HepG2 (cell line): ENCODE results near the gene ESPN. TPM values are rescaled to one million over a fixed set of nuclear protein-coding genes. Genes with fewer than 3 reads are reported as not detected.
A peak's percentile ranks its signal among the peaks of the same experiment; 100 is the strongest.

Experiments
- CBX5 ChIP-seq: sonication (generic); formaldehyde crosslinking; IDR thresholded peaks from 2 replicates; pipeline ENCODE4 v1.4.0; 2020; ENCODE audit warnings: missing genetic modification reagents, borderline replicate concordance
- CSRNP1 ChIP-seq: sonication (generic); formaldehyde crosslinking; IDR thresholded peaks from 2 replicates; pipeline ENCODE4 v1.8.1; 2023; ENCODE audit warnings: mild to moderate bottlenecking, missing genetic modification reagents
- FOXM1 ChIP-seq: sonication (generic); formaldehyde crosslinking; IDR thresholded peaks from 2 replicates; pipeline ENCODE4 v1.5.0; 2020; ENCODE audit warnings: missing genetic modification reagents
- MAF1 ChIP-seq: sonication (generic); formaldehyde crosslinking; IDR thresholded peaks from 2 replicates; pipeline ENCODE4 v1.5.0; 2020; ENCODE audit warnings: missing genetic modification reagents, borderline replicate concordance
- MZF1 ChIP-seq: sonication (generic); formaldehyde crosslinking; IDR thresholded peaks from 2 replicates; pipeline ENCODE4 v1.8.1; 2023; ENCODE audit warnings: mild to moderate bottlenecking, missing genetic modification reagents, borderline replicate concordance
- NFIB ChIP-seq: sonication (generic); formaldehyde crosslinking; IDR thresholded peaks from 2 replicates; pipeline ENCODE4 v1.9.0; 2021; ENCODE audit warnings: missing genetic modification reagents, mild to moderate bottlenecking, borderline replicate concordance
- RAD51 ChIP-seq: fragments of 450-650 bp; IDR thresholded peaks from 2 replicates; pipeline ENCODE4 v1.6.1; 2016; ENCODE audit warnings: borderline replicate concordance
- REST ChIP-seq, 2 experiments: IDR thresholded peaks; 2 replicates each; pipeline ENCODE4 v1.6.1; 2011 to 2012; ENCODE audit warnings: low read length in 2 of 2, borderline replicate concordance in 1 of 2, low read depth in 1 of 2, mild to moderate bottlenecking in 1 of 2, moderate library complexity in 1 of 2
- RFXAP ChIP-seq: sonication (generic); formaldehyde crosslinking; IDR thresholded peaks from 2 replicates; pipeline ENCODE4 v1.4.0; 2020; ENCODE audit warnings: missing genetic modification reagents, borderline replicate concordance
- STAT6 ChIP-seq: sonication (generic); formaldehyde crosslinking; IDR thresholded peaks from 2 replicates; pipeline ENCODE4 v1.4.0; 2020; ENCODE audit warnings: missing genetic modification reagents, mild to moderate bottlenecking, borderline replicate concordance
- TERF1 ChIP-seq: sonication (generic); formaldehyde crosslinking; IDR thresholded peaks from 2 replicates; pipeline ENCODE4 v1.8.0; 2022; ENCODE audit warnings: mild to moderate bottlenecking, missing genetic modification reagents, moderate library complexity
- ZBTB44 ChIP-seq: sonication (generic); formaldehyde crosslinking; IDR thresholded peaks from 2 replicates; pipeline ENCODE4 v1.4.0; 2020; ENCODE audit warnings: missing genetic modification reagents
- ZFP82 ChIP-seq: sonication (generic); formaldehyde crosslinking; IDR thresholded peaks from 2 replicates; pipeline ENCODE4 v1.5.1; 2020; ENCODE audit warnings: mild to moderate bottlenecking, missing genetic modification reagents, borderline replicate concordance
- ZNF354B ChIP-seq: sonication (generic); formaldehyde crosslinking; IDR thresholded peaks from 2 replicates; pipeline ENCODE4 v1.8.0; 2022; ENCODE audit warnings: mild to moderate bottlenecking, missing genetic modification reagents
- ZNF746 ChIP-seq: sonication (generic); formaldehyde crosslinking; IDR thresholded peaks from 2 replicates; pipeline ENCODE4 v1.8.0; 2022; ENCODE audit warnings: mild to moderate bottlenecking, missing genetic modification reagents
- polyA plus RNA-seq, 8 experiments: library from polyadenylated mRNA; depleted of rRNA in 3 of 8; stranded (reverse) in 7 of 8; unstranded in 1 of 8; fragments of >200 nt; fragmentation: Illumina TruSeq in 4 of 8; extraction: Trizol in 4 of 8; gene quantifications; 2 replicates each; pipeline versions ENCODE4 v1.2.1 to v1.2.3, GENCODE V29; 2011 to 2016; ENCODE audit warnings: low read depth in 4 of 8, missing spikeins in 1 of 8, mixed read lengths in 1 of 8; ENCODE audit not compliant: insufficient read depth in 1 of 8
- total RNA-seq, 5 experiments: library from RNA; depleted of rRNA; stranded (reverse); fragments of >200 nt; fragmentation: Illumina TruSeq; extraction: Trizol; gene quantifications; 2 replicates each; pipeline ENCODE4 v1.2.3, GENCODE V29; 2016; ENCODE audit warnings: low read depth in 1 of 5
- TF ChIP-seq, protein P1 (sequence below): sonication (generic); formaldehyde crosslinking; IDR thresholded peaks from 2 replicates; pipeline ENCODE4 v1.5.1; 2020; ENCODE audit warnings: mild to moderate bottlenecking, missing genetic modification reagents, moderate library complexity
- TF ChIP-seq, protein P2 (sequence below): sonication (generic); formaldehyde crosslinking; IDR thresholded peaks from 2 replicates; pipeline ENCODE4 v1.4.0; 2020; ENCODE audit warnings: mild to moderate bottlenecking, missing genetic modification reagents

ESPN gene
- total and polyA plus RNA-seq, 2 of the 13 experiments (the other 11 are each of a cell fraction or from before 2014, with no cell fraction given): 48.6 to 54.2 TPM

DNA sequence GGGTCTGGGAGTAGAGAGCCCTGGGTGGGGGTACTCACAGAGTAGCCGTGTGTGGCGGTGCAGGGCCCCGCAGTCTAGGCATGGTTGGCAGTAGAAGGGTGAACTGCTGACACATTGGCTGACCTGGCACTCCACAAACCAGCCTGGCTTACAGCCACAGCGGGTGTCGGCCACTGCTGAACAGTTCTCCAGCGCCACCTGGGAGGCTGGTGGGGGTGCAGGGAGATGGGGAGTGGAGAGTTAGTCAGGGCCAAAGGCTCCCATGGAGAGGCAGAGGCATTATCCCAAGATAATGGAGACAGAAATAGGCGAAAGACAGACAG is 39.9 kb downstream of the ESPN start (continued):
- TF ChIP-seq NFIB (CRISPR knock-in tag) (no peak), ZNF746 (no peak), ZBTB44 (no peak), MAF1 (CRISPR knock-in tag) (no peak), TERF1 (CRISPR knock-in tag) (0 out of 2 replicates have a peak, but pooled peaks have one; percentile 46), REST (IDR thresholded peaks at IDR 0.05; ENCODE audit: borderline replicate concordance in 1 of 2, low read depth in 1 of 2, low read length in 2 of 2) (no peak), FOXM1 (CRISPR knock-in tag) (no peak), RFXAP (no peak), CBX5 (no peak), MZF1 (CRISPR knock-in tag) (no peak), ZNF354B (CRISPR knock-in tag) (no peak), RAD51 (no peak), ZFP82 (CRISPR knock-in tag) (no peak), CSRNP1 (CRISPR knock-in tag) (no peak), STAT6 (CRISPR knock-in tag) (no peak)
- TF ChIP-seq, protein P1, sequence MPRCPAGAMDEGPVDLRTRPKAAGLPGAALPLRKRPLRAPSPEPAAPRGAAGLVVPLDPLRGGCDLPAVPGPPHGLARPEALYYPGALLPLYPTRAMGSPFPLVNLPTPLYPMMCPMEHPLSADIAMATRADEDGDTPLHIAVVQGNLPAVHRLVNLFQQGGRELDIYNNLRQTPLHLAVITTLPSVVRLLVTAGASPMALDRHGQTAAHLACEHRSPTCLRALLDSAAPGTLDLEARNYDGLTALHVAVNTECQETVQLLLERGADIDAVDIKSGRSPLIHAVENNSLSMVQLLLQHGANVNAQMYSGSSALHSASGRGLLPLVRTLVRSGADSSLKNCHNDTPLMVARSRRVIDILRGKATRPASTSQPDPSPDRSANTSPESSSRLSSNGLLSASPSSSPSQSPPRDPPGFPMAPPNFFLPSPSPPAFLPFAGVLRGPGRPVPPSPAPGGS (CRISPR knock-in tag): no peak
- TF ChIP-seq, protein P2, sequence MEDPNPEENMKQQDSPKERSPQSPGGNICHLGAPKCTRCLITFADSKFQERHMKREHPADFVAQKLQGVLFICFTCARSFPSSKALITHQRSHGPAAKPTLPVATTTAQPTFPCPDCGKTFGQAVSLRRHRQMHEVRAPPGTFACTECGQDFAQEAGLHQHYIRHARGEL (CRISPR knock-in tag): no peak
